Astrocyte (in vitro differentiated cells and primary cell): ENCODE measurements around the gene SESN2. TPM values are rescaled to one million over a fixed set of nuclear protein-coding genes. Genes with fewer than 3 reads are reported as not detected.

Experiments used
- DNase-seq: peaks from one replicate; pipeline ENCODE4 v3.0.0-alpha.2; 2010; ENCODE audit warnings: low read depth
- FAIRE-seq: peaks from 2 replicates; lab custom pipeline; 2011; peaks lifted over from hg19 to GRCh38; lab: Jason Lieb, UNC
- H2AFZ ChIP-seq: 2 replicates; pipeline ENCODE4 v1.6.0; 2012; ENCODE audit warnings: low read depth, low read length, inconsistent platforms
- H3K27ac ChIP-seq: 2 replicates; pipeline ENCODE4 v1.5.1; 2011; ENCODE audit warnings: low read depth, low read length, inconsistent platforms
- H3K27me3 ChIP-seq: 2 replicates; pipeline ENCODE4 v1.6.0; 2011; ENCODE audit warnings: low read length, inconsistent platforms; ENCODE audit not compliant: insufficient read depth
- H3K36me3 ChIP-seq: 2 replicates; pipeline ENCODE4 v1.5.1; 2011; ENCODE audit warnings: low read length, inconsistent platforms; ENCODE audit not compliant: insufficient read depth
- H3K4me1 ChIP-seq: 2 replicates; pipeline ENCODE4 v1.5.1; 2011; ENCODE audit warnings: low read length, inconsistent platforms; ENCODE audit not compliant: insufficient read depth
- H3K4me2 ChIP-seq: 2 replicates; pipeline ENCODE4 v1.6.0; 2012; ENCODE audit warnings: low read length, inconsistent platforms
- H3K4me3 ChIP-seq: 2 replicates; pipeline ENCODE4 v1.5.1; 2011; ENCODE audit warnings: low read depth, mild to moderate bottlenecking, low read length, inconsistent platforms; ENCODE audit not compliant: insufficient read depth
- H3K79me2 ChIP-seq: 2 replicates; pipeline ENCODE4 v1.6.0; 2012; ENCODE audit warnings: mild to moderate bottlenecking, low read length, inconsistent platforms; ENCODE audit not compliant: insufficient read depth
- H3K9ac ChIP-seq: 2 replicates; pipeline ENCODE4 v1.6.0; 2012; ENCODE audit warnings: mild to moderate bottlenecking, low read length, inconsistent platforms
- H3K9me3 ChIP-seq: 2 replicates; pipeline ENCODE4 v1.5.1; 2012; ENCODE audit warnings: low read depth, mild to moderate bottlenecking, low read length, inconsistent platforms; ENCODE audit not compliant: insufficient read depth
- H4K20me1 ChIP-seq: 2 replicates; pipeline ENCODE4 v1.6.0; 2012; ENCODE audit warnings: low read length, inconsistent platforms; ENCODE audit not compliant: insufficient read depth
- H3K27ac Mint-ChIP-seq: one replicate; pipeline ENCODE4 v1.8.0; 2021; ENCODE audit warnings: mild to moderate bottlenecking, mixed read lengths; ENCODE audit not compliant: unreplicated experiment
- H3K27me3 Mint-ChIP-seq: one replicate; pipeline ENCODE4 v1.8.0; 2021; ENCODE audit warnings: low read depth, mixed read lengths; ENCODE audit not compliant: unreplicated experiment
- H3K36me3 Mint-ChIP-seq: one replicate; pipeline ENCODE4 v1.8.0; 2021; ENCODE audit warnings: low read depth, mixed read lengths; ENCODE audit not compliant: unreplicated experiment
- H3K4me1 Mint-ChIP-seq: one replicate; pipeline ENCODE4 v1.8.0; 2021; ENCODE audit warnings: low read depth, mixed read lengths; ENCODE audit not compliant: unreplicated experiment
- H3K4me3 Mint-ChIP-seq: one replicate; pipeline ENCODE4 v1.8.0; 2021; ENCODE audit warnings: mild to moderate bottlenecking, moderate library complexity, mixed read lengths; ENCODE audit not compliant: unreplicated experiment
- H3K9me3 Mint-ChIP-seq: one replicate; pipeline ENCODE4 v1.8.0; 2021; ENCODE audit warnings: mild to moderate bottlenecking, mixed read lengths; ENCODE audit not compliant: unreplicated experiment
- EZH2 ChIP-seq: IDR thresholded peaks from 2 replicates; pipeline ENCODE4 v1.6.1; 2012; ENCODE audit warnings: mild to moderate bottlenecking, low read length, inconsistent platforms; ENCODE audit not compliant: insufficient read depth
- total RNA-seq: library from RNA; stranded (reverse); gene quantifications from 2 replicates; pipeline ENCODE4 v1.2.1, GENCODE V29; 2021
- TF ChIP-seq, protein P1 (sequence below): IDR thresholded peaks from 2 replicates; pipeline ENCODE4 v1.5.1; 2011; ENCODE audit warnings: low read depth, mild to moderate bottlenecking, inconsistent platforms, low read length, moderate library complexity; ENCODE audit not compliant: insufficient read depth

Gene SESN2
- total RNA-seq, 1 donor from 2014 or later = 78.3 TPM

DNA sequence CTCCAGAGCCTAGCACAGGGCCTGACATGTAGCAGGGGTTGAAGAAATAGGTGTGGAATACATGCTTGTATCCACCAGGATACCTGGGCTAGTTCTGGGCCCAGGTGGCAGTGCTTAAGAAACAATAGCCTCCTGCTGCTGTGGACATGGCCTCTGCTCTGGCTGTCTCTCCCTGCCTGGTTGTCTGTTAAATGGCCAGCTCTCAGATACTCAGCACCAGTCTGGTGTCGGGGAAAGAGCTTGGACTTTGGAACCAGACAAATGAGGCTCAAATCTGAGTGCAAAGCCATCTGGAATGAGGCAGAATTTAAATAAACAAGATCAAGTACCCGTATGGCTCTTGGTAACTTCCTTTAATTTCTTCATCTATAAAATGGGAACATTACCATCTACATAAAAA is 31.5 kb downstream of the SESN2 start:
- Histone ChIP-seq H3K9ac (no peak overlapping the region), H3K4me3 (no peak overlapping the region), H3K27ac (no peak overlapping the region), H3K4me1 (no peaks in the 10 kb centered on the region), H3K36me3 (no peaks in the 10 kb centered on the region), H3K9me3 (no peaks in the 10 kb centered on the region), H3K79me2 (no peaks in the 10 kb centered on the region), H4K20me1 (no peaks in the 10 kb centered on the region), H3K27me3 (no peaks in the 10 kb centered on the region), H2AFZ (no peak overlapping the region), H3K4me2 (no peak overlapping the region)
- Mint-ChIP-seq H3K4me1 (peaks cover 9% of the 10 kb centered on the region), H3K36me3 (peaks cover 5% of the 10 kb centered on the region), H3K27ac (no peak overlapping the region), H3K27me3 (peaks cover 2% of the 10 kb centered on the region), H3K9me3 (no peaks in the 10 kb centered on the region), H3K4me3 (no peak overlapping the region)
- FAIRE-seq (no peak), DNase-seq (no peak)
- TF ChIP-seq, protein P1, sequence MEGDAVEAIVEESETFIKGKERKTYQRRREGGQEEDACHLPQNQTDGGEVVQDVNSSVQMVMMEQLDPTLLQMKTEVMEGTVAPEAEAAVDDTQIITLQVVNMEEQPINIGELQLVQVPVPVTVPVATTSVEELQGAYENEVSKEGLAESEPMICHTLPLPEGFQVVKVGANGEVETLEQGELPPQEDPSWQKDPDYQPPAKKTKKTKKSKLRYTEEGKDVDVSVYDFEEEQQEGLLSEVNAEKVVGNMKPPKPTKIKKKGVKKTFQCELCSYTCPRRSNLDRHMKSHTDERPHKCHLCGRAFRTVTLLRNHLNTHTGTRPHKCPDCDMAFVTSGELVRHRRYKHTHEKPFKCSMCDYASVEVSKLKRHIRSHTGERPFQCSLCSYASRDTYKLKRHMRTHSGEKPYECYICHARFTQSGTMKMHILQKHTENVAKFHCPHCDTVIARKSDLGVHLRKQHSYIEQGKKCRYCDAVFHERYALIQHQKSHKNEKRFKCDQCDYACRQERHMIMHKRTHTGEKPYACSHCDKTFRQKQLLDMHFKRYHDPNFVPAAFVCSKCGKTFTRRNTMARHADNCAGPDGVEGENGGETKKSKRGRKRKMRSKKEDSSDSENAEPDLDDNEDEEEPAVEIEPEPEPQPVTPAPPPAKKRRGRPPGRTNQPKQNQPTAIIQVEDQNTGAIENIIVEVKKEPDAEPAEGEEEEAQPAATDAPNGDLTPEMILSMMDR = no peak
- no peak for TF ChIP-seq EZH2

DNA sequence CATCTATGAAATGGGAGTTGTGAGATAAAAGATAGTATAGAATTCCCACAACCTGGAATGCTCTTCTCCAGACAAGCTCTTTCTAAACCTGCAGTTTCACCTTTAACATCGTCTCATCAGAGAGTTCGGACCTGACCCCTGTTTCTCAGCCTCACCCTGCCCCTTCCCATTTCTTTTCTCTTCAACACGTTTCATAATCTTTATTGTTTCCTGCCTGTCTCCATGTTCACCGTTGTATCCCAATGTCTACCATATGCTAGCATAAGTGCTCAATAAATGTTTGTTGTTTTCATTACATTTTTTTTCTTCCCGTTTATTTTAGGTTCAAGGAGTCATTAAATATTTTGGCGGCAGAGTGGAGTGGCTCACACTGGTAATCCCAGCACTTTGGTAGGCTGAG is 32.4 kb downstream of the SESN2 start:
- no peak for FAIRE-seq
- no peak overlapping the region for H3K27ac Mint-ChIP-seq

DNA sequence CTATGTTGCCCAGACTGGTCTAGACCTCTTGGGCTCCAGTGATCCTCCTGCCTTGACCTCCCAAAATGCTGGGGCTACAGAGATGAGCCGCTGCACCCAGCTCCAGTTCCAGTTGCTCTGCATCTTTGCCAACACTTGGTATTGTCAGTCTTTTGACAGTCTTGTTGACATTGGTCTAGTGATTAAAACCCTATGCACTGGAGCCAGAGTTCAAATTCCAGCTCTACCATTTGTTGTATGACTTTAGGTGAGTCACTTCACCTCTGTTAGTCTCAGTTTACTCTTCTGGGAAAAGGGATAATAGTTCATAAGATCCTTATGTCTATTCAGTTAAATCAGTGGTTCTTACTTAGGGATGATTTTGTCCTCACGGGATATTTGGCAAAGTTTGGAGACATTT is 36.6 kb downstream of the SESN2 start:
- Histone ChIP-seq H3K27ac (no peak overlapping the region), H3K79me2 (no peaks in the 10 kb centered on the region), H3K27me3 (no peaks in the 10 kb centered on the region), H3K4me2 (no peak overlapping the region), H3K4me3 (no peak overlapping the region), H3K4me1 (no peaks in the 10 kb centered on the region), H3K9ac (no peak overlapping the region), H4K20me1 (no peaks in the 10 kb centered on the region), H3K9me3 (no peaks in the 10 kb centered on the region), H3K36me3 (no peaks in the 10 kb centered on the region), H2AFZ (no peak overlapping the region)
- FAIRE-seq (no peak), DNase-seq (no peak)
- H3K27ac Mint-ChIP-seq = no peak overlapping the region
- no peaks in the 10 kb centered on the region for H3K27me3 Mint-ChIP-seq
- peaks cover 6% of the 10 kb centered on the region for H3K4me1 Mint-ChIP-seq
- no peak for TF ChIP-seq EZH2
- TF ChIP-seq, protein P1 = no peak
- no peaks in the 10 kb centered on the region for H3K36me3 Mint-ChIP-seq
- peaks cover 3% of the 10 kb centered on the region for H3K9me3 Mint-ChIP-seq
- no peak overlapping the region for H3K4me3 Mint-ChIP-seq

More for the DNA sequence above, 32.4 kb downstream of the SESN2 start:
- Histone ChIP-seq H3K27ac (no peak overlapping the region), H3K4me1 (no peaks in the 10 kb centered on the region), H3K9ac (no peak overlapping the region), H2AFZ (no peak overlapping the region), H4K20me1 (no peaks in the 10 kb centered on the region), H3K27me3 (no peaks in the 10 kb centered on the region), H3K4me3 (no peak overlapping the region), H3K9me3 (no peaks in the 10 kb centered on the region), H3K79me2 (no peaks in the 10 kb centered on the region), H3K36me3 (no peaks in the 10 kb centered on the region), H3K4me2 (no peak overlapping the region)
- H3K9me3 Mint-ChIP-seq = no peaks in the 10 kb centered on the region
- peaks cover 3% of the 10 kb centered on the region for H3K36me3 Mint-ChIP-seq
- peaks cover 2% of the 10 kb centered on the region for H3K27me3 Mint-ChIP-seq
- no peak for DNase-seq
- no peak for TF ChIP-seq EZH2
- TF ChIP-seq, protein P1 = no peak
- H3K4me1 Mint-ChIP-seq = peaks cover 9% of the 10 kb centered on the region
- no peak overlapping the region for H3K4me3 Mint-ChIP-seq
